GM19240 (cell line): Measurements from ENCODE around the gene MBOAT1.

Experiments used
- DNase-seq: peaks from one replicate; pipeline ENCODE4 v3.0.0; 2011; ENCODE audit warnings: low spot score; ENCODE audit not compliant: insufficient read length

The MBOAT1 gene

DNA sequence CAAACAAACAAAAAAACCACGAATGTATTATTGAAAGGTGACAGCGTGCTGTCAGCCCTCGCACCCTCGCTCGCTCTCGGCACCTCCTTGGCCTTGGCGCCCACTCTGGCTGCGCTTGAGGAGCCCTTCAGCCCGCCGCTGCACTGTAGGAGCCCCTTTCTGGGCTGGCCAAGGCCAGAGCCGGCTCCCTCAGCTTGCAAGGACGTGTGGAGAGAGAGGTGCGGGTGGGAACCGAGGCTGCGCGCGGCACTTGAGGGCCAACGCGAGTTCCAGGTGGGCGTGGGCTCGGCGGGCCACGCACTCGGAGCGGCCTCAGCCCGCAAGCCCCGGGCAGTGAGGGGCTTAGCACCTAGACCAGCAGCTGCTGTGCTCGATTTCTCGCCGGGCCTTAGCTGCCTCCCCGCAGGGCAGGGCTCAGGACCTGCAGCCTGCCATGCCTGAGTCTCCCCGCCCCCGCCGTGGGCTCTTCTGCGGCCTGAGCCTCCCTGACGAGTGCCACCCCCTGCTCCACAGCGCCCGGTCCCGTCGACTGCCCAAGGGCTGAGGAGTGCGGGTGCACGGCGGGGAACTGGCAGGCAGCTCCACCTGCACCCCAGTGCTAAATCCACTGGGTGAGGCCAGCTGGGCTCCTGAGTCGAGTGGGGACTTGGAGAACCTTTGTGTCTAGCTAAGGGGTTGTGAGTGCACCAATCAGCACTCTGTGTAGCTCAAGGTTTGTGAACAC is 20.9 kb upstream of the MBOAT1 start:
- DNase-seq, result no peak

DNA sequence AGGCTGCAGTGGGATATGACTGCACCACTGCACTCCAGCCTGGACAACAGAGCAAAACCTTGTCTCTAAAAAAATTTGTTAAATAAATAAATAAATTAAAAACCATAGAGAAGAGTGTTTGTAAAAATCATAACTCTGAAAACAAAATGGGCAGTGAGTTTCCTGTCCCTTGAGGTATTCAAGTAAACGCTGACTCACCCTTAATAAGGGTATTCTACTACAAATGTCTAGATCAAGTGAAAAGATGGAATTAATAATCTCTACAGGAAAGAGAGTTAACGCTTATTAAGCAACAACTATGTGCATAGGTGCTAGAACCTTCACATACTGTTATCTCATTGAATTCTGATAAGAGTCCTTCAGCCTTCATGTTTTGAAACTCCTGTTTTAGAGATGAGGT is 19.9 kb upstream of the MBOAT1 start:
- DNase-seq, result no peak

DNA sequence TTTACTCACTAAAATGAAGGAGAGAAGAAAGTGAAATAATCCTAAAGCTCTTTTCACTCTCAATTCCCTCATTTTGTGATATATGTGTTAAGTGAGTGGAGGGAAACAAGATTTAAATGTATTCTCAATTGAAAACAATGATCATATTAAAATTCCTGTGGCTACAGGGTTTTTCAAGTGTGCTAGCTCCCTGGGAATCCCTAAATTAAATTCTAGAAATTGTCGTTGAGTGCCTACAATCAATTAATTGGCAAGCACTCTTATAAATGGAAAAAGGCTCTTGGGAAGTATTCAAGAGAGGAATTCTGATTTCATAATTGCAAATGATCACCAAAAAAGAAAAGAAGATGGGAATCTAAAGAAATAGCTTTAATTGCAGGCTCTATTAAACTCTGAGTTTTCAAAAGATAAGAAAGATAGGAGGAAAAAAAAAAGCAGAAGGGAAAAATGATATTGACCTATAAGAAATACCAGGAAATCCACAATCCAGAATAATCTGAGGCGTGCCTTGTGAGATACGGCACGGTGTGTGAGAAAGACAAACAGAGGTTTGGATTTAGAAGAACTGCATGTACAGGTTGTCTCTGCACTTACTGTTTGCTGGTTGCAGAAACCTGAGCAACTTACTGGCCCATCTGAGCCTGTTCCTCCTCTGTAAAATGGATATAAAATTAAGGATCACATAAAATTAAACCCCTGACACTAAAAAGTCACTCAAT is 18.3 kb upstream of the MBOAT1 start:
- DNase-seq, result no peak

DNA sequence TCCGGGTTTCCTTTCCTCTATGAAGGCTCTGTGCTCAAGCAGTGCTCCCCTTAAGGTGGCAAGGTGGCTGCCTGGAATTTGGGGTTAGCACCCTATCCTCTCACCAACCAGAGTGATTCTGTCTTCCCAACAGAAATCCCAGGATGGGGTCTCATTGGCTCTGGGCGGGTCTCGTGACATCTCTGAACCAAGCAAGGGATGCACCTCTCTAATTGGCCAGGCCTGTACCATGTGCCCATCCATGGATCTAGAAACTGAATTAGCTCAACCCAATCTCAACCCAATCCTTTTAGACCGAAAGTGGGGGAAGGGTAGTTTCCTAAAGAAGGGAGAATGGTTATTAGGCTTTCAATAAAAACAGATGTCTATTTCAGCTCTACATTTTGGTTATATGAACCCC is 17.6 kb upstream of the MBOAT1 start:
- DNase-seq, result no peak

DNA sequence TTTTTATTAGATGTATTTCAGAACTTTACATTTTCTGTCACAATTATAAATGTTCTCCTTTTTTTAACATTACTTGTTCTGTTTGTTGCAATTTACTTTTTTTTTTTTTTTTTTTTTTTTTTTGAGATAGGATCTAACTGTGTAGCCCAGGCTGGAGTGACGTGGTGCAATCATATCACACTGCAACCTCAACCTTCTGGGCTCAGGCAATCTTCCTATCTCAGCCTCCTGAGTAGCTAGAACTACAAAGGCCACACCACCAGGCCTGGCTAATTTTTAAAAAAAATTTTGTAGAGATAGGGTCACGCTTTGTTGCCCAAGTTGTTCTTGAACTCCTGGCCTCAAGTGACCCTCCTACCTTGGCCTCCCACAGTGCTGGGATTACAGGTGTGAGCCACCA is 15.1 kb upstream of the MBOAT1 start:
- no peak for DNase-seq

DNA sequence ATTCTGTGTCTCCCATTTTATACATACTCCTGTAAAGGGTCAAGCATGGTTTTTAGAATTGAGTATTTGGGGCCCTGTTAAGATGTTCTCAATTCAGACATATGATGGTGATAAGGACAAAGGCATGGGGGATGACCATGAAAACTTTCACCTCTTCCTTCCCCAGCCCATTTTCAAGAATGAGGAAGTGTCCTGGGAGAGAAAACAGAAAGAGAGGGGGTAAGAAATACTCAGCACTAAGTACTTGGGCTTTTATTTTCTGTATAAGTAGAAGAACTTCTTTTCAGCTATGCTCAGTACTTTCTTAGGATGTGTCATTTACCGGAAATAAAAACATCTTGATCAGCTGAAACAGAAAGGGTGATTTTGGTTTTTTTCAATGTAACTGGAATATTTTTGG is 10.9 kb upstream of the MBOAT1 start:
- no peak for DNase-seq

DNA sequence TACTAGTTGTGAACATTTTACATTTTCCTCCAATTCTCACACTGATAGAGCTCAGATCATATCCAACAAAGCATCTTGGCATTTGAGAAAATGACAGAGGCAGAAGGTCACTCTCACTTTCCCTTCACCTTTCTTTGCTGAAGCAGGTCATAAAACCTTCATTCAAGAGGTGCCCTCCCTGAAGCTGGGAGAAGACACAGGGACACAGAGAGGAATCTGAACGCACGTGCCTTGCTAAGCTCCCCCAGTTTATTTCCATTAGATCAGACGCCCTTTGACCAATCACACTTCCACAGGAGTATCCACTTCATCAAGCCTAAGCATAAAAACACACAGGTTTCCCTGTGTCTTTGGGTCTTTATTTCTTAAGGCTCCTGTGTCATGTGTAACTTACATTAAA is 9.2 kb upstream of the MBOAT1 start:
- no peak for DNase-seq

DNA sequence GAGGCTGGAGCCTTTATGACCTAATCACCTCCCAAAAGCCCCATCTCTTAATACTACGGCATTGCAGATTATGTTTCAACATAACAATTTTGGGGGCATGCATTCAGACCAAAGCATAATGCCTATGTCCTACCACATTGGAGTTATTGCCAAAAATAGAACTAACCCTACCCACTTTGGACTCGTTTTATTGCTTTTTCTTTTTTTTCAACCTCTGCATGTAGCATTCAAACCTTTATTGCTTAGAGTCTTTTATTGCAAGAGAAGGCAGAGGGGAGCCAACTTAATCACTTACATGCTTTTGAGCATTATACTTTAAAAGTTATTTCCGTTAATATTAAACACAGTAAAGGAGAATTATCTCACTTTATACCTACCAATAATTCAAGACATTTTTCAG is 8.1 kb upstream of the MBOAT1 start:
- no peak for DNase-seq

DNA sequence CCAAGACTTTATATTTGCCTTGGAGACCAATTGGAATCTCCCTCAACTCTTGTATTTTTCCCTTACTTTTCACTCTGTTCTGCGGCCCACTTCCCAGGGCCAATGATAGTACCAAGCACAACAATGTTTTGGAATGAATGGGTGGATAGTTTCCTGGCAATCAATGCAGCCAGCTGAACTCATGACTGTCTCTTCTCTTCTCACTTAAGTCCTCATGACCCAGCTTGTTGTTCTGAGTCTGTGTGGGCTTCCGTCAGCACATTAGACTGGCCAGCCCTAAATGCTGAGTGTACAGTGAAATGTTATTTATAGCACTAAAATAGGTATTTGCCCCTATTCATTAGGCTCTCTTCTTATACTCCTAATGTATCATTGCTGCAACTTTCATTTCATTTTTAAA is 5.6 kb upstream of the MBOAT1 start:
- no peak for DNase-seq

DNA sequence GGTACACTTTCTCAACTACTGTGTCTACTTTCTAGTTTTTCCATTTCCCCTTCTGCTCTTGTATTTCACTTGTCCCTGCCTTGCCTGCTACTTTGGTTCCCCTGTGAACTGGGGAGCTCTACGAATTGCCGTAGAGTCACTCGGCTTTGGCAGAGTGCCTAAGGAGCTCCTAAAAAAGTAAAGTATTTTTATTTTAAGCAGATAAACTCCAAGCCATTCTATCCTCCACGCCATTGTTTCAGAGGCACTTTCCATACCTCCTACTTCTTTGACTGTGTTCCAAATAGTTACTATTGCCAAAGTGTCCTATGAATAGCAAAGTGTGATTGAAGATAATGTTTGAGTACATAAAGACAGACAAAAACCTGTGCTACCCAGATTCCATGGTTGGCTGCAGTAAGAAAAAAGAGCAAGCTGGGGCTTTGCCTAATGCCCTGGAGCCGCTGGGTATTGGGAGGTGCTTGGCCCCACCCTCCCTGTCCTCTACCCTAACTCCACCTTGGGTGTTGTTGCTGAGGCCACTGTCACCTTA is 5.1 kb upstream of the MBOAT1 start:
- DNase-seq, result no peak

DNA sequence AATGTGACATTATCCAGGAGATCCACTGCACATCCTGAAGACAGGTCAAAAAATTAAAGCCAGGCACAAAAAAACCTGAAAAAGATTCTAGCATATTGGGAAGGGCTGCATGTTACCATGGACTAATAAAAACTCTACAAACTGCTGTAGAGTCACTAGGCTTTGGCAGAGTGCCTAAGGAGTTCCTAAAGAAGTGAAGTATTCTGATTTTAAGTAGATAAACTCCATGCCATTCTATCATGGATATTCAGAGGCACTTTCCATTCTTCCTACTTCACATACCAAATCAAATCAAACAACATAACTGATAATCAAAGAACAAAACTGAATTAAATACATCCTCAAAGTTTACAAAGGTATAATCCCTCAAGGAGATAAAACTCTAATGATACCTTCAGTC is 3.0 kb upstream of the MBOAT1 start:
- no peak for DNase-seq

DNA sequence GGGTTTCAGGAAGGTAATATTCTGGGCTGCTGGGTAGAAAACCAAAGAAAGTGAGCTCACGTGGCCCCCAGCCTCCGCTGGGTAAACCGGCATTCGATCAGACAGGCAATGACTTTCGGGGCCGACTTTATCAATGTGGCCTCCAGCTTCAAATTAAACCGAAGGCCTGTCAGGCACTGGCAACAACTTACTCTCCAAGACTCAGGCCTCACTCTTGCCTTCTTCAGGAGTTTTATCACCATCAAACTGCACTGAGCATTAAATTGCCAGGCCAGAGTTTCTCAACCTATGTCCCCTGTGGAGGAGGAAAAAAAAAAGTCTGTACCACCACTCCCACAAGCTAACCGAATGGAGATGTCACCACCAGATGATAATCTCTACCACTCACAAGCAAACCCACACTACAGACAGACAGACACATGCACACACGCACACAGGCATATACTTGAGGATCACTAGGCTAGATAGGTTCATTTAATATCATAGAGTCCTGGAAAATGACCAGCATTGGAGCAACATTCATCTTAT is 1.1 kb upstream of the MBOAT1 start:
- no peak for DNase-seq

DNA sequence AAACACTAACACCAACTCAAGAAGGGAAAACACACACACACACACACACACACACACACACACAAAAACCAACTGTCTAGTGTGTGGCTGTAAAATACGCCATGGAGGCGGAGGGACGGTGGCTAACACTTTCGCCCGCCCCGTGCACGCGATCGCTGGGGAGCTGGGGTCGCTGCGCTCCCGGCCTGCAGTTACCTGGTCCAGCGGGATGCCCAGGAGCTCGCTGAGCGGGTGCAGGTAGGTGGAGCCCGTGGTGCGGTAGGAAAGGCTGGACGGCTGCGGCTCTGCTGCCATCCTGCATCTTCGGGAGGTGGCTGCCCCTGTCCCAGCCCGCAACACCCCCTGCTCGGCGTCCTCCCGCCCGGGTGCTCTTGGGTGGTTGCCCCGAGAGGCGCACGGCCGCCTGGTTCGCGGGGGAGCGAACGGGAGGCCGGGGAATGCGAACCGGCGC is 303 bp downstream of the MBOAT1 start:
- no peak for DNase-seq

DNA sequence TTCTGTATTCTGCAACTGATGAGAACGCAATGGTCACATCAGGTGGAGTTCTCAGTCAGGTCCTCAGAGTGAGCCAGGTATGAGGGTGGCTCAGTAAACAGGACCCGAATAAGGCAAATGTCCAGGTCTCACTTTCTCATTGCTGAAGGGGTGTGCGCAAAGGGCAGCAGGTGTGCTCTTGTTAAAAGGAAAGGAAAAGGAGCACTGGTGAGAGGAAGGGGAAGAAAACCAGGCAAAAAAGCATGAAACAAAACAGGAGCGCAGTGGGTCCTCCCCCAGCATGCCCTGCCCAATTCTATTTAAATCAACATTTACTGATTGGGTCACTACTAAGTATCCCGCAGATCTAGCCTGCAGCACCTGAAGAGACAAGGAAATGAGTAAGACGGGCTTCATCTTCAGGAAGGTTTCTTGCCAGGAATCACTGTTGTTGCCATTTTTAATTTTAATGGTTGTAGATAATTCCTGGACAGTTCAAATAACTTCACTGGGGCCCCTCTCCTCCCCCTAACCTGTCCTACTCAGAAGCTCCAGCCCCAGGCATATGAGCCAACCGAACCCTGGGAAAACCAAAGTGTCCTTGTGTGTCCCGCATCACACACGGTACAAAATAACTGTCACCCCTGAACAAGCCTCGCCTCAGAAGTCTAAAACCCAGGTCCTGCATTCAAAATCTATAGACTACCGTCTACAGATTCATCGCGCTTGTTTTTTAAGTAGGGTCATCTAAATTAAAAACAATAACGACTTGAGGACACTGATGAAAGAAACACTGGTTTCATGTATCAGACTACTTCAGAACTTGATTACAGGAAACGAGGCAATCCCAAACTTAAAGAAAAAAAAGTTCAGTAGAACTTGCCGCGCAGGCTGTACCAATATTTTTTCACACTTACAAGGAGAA is 980 bp downstream of the MBOAT1 start:
- no peak for DNase-seq

DNA sequence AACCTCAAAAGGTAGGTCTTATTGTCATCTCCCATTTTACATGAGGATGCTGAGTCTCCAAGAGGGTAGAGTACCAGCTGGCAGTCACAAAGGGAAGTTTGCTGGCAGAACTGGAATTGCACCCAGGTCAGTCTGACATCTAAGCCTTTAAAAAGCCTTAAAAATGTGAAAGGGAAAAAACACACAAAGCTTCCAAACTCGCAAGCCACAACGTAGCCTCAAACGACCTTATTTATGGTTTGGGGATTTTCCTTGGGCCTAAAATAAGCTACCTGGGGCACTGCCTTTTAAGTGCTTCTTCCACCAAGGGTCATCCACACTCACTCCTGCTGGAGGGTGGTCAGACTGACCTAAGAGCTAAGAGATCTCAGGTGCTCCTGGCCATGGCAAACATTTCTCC is 2.1 kb downstream of the MBOAT1 start:
- no peak for DNase-seq

DNA sequence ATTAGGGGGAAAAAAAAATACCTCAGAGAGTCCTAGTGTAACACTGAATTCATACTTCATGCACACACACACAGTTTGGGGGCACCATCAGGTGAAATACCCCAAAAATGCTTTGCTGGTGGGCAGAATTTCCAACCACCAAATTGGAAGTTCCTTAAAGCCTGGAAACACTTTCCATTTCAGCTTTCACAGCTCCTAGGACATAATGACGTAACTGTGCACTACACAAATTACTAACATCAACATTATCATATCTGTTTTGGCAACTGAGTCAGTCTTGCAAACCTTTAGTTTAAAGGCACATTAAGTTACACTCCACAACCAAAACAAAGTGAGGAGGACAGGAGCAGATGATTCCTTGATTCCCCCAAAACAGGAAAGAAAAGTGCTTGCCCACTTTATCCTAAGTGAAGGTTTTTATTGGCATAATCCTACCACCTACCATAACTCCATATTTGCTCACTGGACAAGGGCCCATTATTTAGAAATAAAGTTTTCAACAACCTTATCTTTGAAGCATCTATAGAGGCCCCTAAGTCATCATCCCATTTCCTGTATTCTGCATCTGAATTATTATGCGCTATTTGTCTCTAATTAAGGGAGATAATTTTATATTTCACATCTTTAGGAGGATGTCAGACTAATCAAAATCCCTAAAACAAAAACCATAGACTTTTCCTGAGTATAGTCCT is 3.4 kb downstream of the MBOAT1 start:
- DNase-seq, result no peak

DNA sequence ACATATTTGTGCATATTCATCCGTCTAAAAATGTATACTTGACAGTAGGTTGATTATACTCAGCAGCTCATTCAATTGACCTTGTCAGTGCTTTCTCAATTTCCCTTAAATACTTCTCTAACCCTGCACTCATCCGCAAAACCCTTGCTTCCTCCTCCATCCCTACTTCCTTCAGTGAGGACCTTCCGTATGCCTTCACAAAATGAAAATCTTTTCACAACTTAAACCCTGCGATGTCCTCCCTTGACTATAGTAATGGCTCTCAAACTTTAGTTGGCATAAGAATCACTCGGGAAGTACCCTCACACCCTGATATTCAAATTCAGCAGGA is 5.2 kb downstream of the MBOAT1 start:
- no peak for DNase-seq

DNA sequence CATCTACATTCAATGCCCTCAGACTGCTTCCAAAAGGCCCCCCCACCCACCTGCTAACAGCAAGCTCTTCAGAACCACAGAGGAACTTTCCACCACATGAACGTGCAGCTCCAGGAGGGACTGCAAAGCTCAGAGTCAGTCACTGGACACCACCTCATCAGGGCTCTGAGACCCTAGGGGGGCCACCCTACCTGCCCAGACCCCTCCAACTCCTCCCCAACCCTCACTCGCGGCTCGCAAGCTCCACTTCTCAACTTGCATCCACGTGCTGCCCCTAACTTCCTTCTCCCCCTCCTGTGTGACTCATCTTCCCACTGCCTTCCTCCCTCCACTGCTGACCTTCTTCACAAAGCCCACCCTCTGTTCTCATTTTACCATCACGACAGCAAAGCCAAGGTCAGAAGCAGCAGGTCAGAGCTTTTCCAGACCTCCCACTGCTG is 6.5 kb downstream of the MBOAT1 start:
- no peak for DNase-seq

DNA sequence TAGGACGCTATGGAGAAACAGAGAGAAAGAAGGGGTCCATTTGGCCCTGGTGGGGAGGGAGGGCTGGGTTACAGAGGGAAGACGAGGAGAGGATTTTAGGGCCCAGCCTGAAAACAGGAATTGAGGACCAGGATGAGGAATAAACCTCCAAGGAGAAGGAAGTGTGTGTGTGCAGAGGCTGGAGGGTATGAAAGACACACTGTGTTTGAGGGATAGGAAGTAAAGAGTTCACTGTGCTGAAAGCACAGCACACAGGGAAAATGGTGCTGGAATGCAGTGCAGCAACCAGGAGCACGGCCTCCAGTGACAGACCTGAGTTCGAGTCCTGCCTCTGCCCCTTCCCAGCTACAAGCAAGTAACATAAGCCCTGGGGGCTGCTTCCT is 7.8 kb downstream of the MBOAT1 start:
- no peak for DNase-seq

DNA sequence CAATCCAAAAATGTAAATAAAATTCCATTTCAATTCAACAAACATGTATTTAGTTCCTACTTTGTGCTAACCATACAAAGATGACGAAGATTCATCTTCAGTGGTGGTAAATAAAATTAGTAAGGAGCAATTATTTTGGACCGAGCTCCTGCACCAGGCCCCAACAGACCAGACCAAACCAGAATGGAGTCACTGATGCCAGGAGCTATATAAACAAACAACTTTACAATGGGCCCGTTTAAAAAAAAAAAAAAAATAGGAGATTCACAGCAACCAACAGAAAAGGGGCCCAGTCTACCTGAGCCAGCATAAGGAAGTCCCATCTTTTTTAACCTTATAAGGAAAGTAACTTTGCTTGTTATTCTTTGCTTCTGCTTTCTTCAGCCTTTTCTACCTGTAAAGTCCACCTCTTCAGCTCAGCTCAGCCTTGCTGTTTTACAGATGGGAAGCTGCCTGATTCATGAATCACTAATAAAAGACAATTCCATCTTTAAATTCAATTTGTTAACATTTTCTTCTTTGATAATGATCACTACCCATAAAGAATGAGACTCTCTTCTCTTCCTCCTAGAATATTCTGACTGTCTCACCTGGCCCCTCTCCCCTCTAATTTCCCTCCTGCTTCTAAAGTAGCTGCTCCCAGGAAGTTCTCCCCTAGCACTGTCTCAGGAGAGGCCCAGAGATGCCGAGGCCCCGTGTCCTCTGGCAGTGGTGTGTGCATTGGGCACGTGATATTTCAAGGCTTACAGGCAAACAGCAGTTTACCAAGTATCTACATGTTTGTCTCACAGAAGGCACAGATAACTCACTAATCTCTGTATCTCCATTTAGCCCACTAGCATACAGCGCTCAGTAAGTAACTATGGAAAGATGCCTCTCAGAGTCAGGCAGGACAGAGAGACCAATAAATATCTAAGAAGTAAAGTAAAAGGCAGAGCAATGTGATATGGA is 8.4 kb downstream of the MBOAT1 start:
- DNase-seq, result no peak
